Muscle layer of duodenum (tissue), 2 donors: ENCODE measurements around the gene KITLG.

ENCODE experiments used
- H3K27ac ChIP-seq: one replicate; pipeline ENCODE4 v1.7.0; 2013; ENCODE audit warnings: mild to moderate bottlenecking, low read length
- H3K27me3 ChIP-seq: one replicate; pipeline ENCODE4 v1.7.0; 2013; ENCODE audit warnings: low read depth, mild to moderate bottlenecking, control low read depth, low read length
- H3K36me3 ChIP-seq, 2 donors: one replicate each; pipeline ENCODE4 v1.7.0; 2013; ENCODE audit warnings: low read length in 2 of 2, control low read depth in 1 of 2, mild to moderate bottlenecking in 1 of 2; ENCODE audit not compliant: insufficient read depth in 2 of 2, control insufficient read depth in 1 of 2
- H3K4me1 ChIP-seq, 2 donors: one replicate each; pipeline ENCODE4 v1.7.0; 2013; ENCODE audit warnings: low read length in 2 of 2, mild to moderate bottlenecking in 2 of 2, control low read depth in 1 of 2, moderate library complexity in 1 of 2; ENCODE audit not compliant: insufficient read depth in 2 of 2, control insufficient read depth in 1 of 2
- H3K4me3 ChIP-seq, 2 donors: one replicate each; pipeline ENCODE4 v1.7.0; 2013; ENCODE audit warnings: low read length in 2 of 2, low read depth in 1 of 2, mild to moderate bottlenecking in 1 of 2
- H3K9me3 ChIP-seq, 2 donors: one replicate each; pipeline ENCODE4 v1.7.0; 2013; ENCODE audit warnings: low read length in 2 of 2, control low read depth in 1 of 2, mild to moderate bottlenecking in 1 of 2; ENCODE audit not compliant: control insufficient read depth in 1 of 2
- donor health status: healthy.

KITLG gene

DNA sequence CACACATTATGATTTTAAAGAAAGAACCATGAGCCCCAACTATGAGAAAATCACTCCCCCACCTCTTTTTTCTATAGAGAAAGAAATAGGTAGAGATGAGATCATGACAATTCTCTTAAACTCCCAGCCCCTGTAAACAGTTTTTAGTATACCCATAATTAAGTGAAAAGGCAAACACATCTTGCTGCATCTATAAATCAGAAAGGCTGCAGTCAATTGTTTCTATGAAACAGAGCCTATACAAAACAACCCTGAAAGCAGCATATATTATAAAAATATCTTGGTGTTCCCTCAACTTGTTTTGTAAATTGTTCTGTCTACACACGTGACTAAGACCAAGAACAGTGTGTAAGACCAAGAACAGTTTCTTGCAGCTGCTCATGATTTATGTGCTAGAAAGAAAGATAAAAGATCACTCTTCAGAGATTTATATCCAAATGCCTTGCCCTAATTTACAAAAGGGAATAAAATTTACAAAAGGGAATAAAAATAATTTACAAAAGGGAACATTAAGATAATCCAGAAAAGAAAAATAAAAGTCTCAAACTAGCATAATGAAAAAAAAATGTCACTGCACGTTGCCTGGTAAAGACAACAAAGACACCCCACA is 4.8 kb downstream of the KITLG start:
- no peaks in the 10 kb centered on the region for H3K36me3 ChIP-seq
- no peaks in the 10 kb centered on the region for H3K27me3 ChIP-seq
- peaks cover 3 to 44% of the 10 kb centered on the region in 2 donors for H3K4me1 ChIP-seq
- peak overlapping the region in 1 of 2 donors; percentile 39 for H3K4me3 ChIP-seq
- no peaks in the 10 kb centered on the region for H3K9me3 ChIP-seq
- peak overlapping the region; percentile 50 for H3K27ac ChIP-seq

DNA sequence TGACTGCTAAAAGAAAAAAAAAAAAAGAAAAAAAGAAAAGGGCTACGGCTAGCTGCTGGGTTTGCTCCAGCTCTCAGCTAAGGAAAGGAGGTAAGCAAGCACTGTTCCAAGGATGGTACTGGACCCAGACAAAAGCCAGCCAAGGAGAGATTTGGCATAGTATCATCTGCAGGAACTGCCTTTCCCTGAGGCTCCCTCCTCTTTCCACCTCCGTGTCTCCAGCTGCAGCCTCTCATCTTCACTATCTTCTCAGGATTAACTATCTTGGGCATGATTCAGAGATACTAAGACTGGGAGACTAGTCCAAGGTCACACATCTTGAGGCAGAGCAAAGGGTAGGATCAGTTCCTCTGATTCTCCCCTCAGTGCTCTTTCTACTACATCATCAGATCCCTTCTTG is 6.0 kb downstream of the KITLG start:
- peak overlapping the region; percentile 61 for H3K27ac ChIP-seq
- H3K4me1 ChIP-seq: peaks cover 3 to 48% of the 10 kb centered on the region in 2 donors
- peak overlapping the region in 1 of 2 donors; percentile 16 for H3K4me3 ChIP-seq
- H3K9me3 ChIP-seq: no peaks in the 10 kb centered on the region
- no peaks in the 10 kb centered on the region for H3K36me3 ChIP-seq
- H3K27me3 ChIP-seq: no peaks in the 10 kb centered on the region

DNA sequence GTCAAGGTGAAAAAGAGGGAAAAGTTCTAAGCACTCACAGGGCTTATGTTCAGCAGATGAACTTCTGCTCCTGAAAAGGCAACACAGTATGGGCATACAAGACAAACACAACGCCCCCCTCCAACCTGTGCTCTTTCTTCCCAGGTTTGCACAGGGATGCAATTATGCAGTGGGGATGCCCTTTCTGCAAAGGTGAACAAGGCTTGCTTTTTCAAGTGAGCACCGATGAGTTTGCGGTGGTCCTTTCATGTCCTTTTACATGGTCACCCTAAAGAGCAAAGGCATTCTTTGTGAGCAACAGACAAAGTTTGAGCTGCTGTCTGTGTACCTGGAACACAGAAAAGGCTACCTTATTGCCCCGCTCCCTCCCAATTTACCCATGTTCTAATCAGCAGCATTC is 6.7 kb downstream of the KITLG start:
- no peaks in the 10 kb centered on the region for H3K9me3 ChIP-seq
- peak overlapping the region; percentile 22 for H3K27ac ChIP-seq
- H3K36me3 ChIP-seq: no peaks in the 10 kb centered on the region
- H3K27me3 ChIP-seq: no peaks in the 10 kb centered on the region
- H3K4me1 ChIP-seq: peaks cover 3 to 48% of the 10 kb centered on the region in 2 donors
- no peak overlapping the region for H3K4me3 ChIP-seq

DNA sequence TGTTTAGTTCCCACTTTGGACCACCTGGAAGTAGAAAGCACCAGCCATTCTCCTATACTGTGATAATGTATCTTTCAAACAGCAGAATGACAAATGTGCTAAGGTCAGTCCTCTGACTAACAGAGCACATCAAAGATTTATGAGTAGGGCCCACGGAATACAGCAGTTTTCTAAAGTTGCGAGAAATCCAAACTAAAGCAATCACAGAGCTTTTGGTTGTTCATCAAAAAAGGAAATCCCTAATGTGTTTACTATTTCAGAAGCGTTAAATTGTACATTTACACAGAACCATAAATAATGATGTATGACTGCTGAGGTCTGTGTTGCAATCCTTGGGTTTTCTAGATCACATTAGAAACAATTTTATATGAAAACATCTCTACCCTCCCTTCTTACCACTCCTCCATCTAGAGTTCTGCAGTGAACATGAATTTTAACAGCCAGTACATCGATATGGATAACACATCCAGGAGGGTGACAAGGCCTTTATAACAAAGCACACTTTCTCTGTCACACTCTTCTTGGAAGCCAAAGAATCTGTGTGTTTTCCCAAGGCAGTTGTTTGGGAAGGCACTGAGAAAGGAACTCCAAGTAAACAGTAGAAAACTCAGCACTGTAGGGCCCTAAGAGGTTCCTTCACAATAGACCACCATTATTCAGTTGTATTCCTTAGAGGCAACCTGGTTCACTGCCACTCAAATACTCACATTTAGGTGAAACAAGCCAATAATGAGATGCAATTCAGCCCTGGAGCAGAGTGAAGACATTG is 7.3 kb downstream of the KITLG start:
- Histone ChIP-seq H3K36me3 (no peaks in the 10 kb centered on the region), H3K9me3 (no peaks in the 10 kb centered on the region), H3K4me1 (peaks cover 3 to 48% of the 10 kb centered on the region in 2 donors), H3K4me3 (no peak overlapping the region), H3K27me3 (no peaks in the 10 kb centered on the region), H3K27ac (peak overlapping the region; percentile 22)

DNA sequence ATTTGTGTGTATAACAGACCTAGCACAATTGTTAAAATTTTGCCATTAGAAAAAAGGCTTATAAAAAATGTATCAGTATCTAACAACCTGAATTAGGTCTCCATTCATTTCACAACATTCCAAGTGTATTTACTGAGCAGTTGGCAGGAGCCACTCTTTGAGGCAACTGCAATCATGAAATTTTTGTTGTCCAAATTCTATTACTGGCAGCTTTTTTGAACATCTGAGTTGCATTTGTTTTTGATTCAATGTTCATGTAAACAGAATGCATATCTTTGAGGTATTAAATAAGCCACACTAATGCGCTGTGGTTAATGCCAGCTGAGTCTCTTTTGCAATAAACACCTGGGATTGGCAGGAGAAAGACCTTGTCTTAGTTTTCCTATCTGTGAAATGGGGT is 8.7 kb downstream of the KITLG start:
- Histone ChIP-seq H3K4me1 (peaks cover 0 to 57% of the 10 kb centered on the region in 2 donors), H3K27ac (no peak overlapping the region), H3K36me3 (no peaks in the 10 kb centered on the region), H3K4me3 (no peak overlapping the region), H3K9me3 (no peaks in the 10 kb centered on the region), H3K27me3 (no peaks in the 10 kb centered on the region)

DNA sequence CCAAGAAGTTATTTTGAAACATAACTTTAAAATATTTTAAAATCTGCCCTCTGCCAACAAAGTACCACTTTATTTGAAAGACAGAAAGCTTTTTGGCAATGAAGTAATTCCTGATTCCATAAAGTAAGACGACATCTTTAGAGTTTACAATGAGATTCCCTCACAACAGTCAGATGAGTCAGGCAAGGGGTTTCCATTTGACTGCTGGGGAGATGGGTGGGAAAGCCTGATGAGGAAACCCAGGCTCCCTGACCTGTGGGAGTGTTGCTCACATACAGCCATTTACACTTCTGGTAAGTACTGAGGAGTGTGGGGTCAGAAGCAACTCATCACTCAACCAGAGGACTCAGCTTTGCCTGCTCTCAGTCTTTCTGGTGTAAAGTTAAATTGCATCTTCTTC is 10.2 kb downstream of the KITLG start:
- Histone ChIP-seq H3K27ac (peak overlapping the region; percentile 15), H3K36me3 (no peaks in the 10 kb centered on the region), H3K4me3 (no peak overlapping the region), H3K27me3 (no peaks in the 10 kb centered on the region), H3K9me3 (no peaks in the 10 kb centered on the region), H3K4me1 (peaks cover 0 to 61% of the 10 kb centered on the region in 2 donors)

DNA sequence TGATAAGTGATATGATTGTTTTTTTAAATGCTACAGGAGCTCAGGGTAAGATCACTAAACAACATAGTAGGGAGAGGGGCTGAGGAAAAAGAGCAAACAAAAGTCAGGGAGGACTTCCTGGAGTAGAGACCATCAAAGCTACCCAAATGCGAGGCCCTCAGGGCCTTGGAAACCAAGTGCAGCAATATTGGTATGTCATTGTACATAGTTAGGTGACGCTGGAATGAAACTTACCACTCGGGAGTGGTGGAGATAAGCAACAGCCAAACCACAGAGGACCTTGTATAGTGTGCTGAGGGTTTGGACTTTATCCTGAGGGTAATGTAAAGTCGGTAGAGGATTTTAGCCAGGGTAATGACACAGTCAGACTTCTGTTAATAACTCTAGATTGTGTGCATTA is 13.8 kb downstream of the KITLG start:
- peak overlapping the region; percentile 1 for H3K27ac ChIP-seq
- H3K27me3 ChIP-seq: no peaks in the 10 kb centered on the region
- H3K9me3 ChIP-seq: no peaks in the 10 kb centered on the region
- H3K36me3 ChIP-seq: no peaks in the 10 kb centered on the region
- H3K4me3 ChIP-seq: no peak overlapping the region
- H3K4me1 ChIP-seq: peaks cover 0 to 28% of the 10 kb centered on the region in 2 donors

DNA sequence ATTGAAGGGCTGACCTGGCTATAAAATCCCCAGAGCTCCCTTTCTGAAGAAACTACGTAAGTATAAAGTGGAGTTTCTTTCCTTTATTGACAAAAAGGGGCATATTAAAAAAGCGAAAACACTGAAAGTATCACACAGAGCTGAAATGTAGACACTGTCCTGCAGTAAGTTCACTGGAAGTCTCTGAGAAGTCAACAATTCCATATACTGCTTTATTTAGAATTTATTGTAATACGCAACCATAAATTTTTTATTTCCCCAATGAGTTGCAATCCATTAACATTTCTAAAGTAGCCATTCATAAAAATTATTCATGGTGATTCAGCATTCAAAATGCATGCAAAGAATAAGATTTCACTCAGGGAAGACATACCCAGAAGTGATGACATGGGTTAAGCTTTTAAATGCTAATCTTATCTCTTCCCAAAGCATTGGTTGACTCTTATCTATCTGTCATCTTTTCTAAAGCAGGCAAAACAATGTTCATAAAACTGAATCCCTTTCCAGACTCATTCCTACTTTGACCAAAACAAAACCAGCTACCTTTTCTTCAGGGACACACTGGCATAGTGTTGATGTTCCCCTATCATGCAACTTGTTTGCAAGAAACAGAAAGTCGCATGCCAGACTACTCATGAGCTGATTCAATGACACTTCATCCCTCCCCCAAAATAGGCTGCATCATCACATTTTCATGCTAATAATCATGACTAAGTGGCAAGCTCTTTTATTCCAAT is 17.3 kb downstream of the KITLG start:
- Histone ChIP-seq H3K9me3 (no peaks in the 10 kb centered on the region), H3K27me3 (no peaks in the 10 kb centered on the region), H3K36me3 (no peaks in the 10 kb centered on the region), H3K27ac (no peak overlapping the region), H3K4me1 (peaks cover 0 to 26% of the 10 kb centered on the region in 2 donors), H3K4me3 (no peak overlapping the region)

DNA sequence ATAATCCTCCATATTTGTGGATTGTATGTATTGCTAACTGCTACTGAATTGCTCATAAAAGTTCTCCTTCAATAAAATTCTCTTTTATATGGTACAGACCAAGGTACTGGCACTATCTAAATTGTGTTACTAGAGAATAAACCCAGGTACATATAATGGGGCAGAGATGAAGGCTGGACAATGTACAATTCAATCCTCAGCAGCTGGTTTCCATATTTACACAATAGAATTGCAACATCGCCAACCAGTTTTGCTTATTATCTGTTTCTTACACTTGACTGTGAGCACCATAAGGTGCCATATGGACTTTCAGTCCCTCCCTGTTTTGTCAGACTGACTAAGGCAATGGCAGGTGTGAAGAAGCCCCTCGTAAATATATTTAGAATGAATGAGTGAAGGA is 18.1 kb downstream of the KITLG start:
- Histone ChIP-seq H3K4me1 (peaks cover 0 to 21% of the 10 kb centered on the region in 2 donors), H3K27ac (no peak overlapping the region), H3K27me3 (no peaks in the 10 kb centered on the region), H3K4me3 (no peak overlapping the region), H3K9me3 (no peaks in the 10 kb centered on the region), H3K36me3 (no peaks in the 10 kb centered on the region)

DNA sequence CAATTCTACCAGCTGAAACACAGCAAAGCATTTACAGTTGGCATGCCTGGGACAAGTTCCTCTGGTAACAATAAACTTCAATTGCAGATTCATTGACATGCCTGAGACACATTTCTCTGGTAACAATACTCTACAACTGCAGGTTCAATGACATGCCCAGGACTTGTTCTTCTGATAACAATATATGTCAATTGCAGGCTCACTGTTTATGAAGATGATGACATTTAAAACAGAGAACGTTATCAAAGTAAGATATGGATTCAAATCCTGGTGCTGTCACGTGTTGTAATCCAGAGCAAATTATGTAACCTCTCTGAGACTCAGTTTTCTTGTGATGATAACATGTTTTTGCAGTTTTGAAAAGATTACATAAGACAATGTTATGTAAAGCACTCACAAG is 20.5 kb downstream of the KITLG start:
- no peaks in the 10 kb centered on the region for H3K9me3 ChIP-seq
- H3K27me3 ChIP-seq: no peaks in the 10 kb centered on the region
- H3K4me1 ChIP-seq: peaks cover 1 to 11% of the 10 kb centered on the region in 2 donors
- no peak overlapping the region for H3K27ac ChIP-seq
- no peaks in the 10 kb centered on the region for H3K36me3 ChIP-seq
- H3K4me3 ChIP-seq: no peak overlapping the region

DNA sequence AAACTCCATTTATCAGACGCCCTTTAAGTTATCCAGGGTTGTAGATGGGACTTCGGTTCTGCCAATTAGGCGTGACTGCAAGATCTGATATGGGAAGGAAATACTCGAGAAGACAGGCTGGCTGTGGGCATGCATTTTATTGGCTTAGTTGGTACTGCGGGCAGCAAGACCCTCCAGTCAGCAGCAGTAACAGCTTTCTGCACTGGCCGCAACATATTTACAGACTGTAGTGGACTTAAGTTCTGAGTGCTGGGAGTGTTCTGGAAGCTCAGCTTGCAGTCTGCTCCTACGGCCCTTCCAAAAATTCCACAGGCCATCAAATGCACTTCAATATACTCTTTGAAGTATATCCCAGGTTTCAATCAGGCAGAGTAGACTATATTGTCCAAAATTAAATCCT is 21.1 kb downstream of the KITLG start:
- Histone ChIP-seq H3K4me3 (no peak overlapping the region), H3K4me1 (peaks cover 7 to 13% of the 10 kb centered on the region in 2 donors), H3K27ac (no peak overlapping the region), H3K9me3 (no peaks in the 10 kb centered on the region), H3K36me3 (no peaks in the 10 kb centered on the region), H3K27me3 (no peaks in the 10 kb centered on the region)
